ENCODE results near the gene LETM1. TPM values are rescaled to one million over a fixed set of nuclear protein-coding genes. Genes with fewer than 3 reads are reported as not detected.

LETM1 gene
- total and polyA plus RNA-seq, 2 of the 8 experiments (the other 6 are each of a cell fraction or from before 2014, with no cell fraction given) = 19.8 to 50.1 TPM

DNA sequence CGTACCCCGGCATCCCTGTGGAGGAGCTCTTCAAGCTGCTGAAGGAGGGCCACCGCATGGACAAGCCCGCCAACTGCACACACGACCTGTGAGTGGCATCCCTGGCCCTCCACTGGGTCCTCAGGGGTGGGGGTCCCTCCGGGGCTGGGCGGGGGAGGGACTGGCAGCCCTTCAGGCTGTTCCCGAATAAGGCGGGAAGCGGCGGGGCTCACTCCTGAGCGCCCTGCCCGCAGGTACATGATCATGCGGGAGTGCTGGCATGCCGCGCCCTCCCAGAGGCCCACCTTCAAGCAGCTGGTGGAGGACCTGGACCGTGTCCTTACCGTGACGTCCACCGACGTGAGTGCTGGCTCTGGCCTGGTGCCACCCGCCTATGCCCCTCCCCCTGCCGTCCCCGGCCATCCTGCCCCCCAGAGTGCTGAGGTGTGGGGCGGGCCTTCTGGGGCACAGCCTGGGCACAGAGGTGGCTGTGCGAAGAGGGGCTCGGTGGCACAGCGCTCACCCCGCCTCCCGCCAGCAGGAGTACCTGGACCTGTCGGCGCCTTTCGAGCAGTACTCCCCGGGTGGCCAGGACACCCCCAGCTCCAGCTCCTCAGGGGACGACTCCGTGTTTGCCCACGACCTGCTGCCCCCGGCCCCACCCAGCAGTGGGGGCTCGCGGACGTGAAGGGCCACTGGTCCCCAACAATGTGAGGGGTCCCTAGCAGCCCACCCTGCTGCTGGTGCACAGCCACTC, 49.2 kb downstream of the LETM1 start:
- ChIA-PET POLR2A (ENCODE audit: partially characterized antibody) (interaction anchor here (0.7 to 4.3 kb wide), 8 partner anchors 8 to 59 kb away, joined by 3 to 15 read pairs (median 4); no protein-coding TSS in a partner anchor), CTCF (ENCODE audit: partially characterized antibody) (interaction anchor here (1.5 to 71.2 kb wide), 4 partner anchors 8 to 42 kb away, joined by 5 to 2507 read pairs (median 34); no protein-coding TSS in a partner anchor)
- DNase-seq (ENCODE audit: low read depth in 1 of 2, low spot score in 2 of 2) = no peak
- Histone ChIP-seq H2BK12ac (ENCODE audit: low read depth, low read length) (no peak overlapping the region), H3K4ac (replicated peaks; ENCODE audit: insufficient read length, low read depth, low read length) (no peak overlapping the region), H3K79me1 (ENCODE audit: low read depth, low read length) (no peaks in the 10 kb centered on the region), H3K18ac (ENCODE audit: extremely low read depth, low read length) (no peak overlapping the region), H2BK5ac (ENCODE audit: low read depth, low read length) (no peak overlapping the region), H3K9me3 (ENCODE audit: insufficient read depth in 2 of 2, low read depth in 1 of 2, low read length in 1 of 2) (no peaks in the 10 kb centered on the region), H3K23ac (ENCODE audit: insufficient read length) (no peak overlapping the region), H3K4me3 (ENCODE audit: extremely low read depth in 1 of 4, insufficient read depth in 2 of 4, low read depth in 3 of 4, low read length in 4 of 4) (no peak overlapping the region), H3K14ac (ENCODE audit: insufficient read length) (no peak overlapping the region), H4K20me1 (replicated peaks in 1 of 2; ENCODE audit: control insufficient read depth in 1 of 2, insufficient read depth in 2 of 2, low read length in 2 of 2) (peaks cover 0 to 13% of the 10 kb centered on the region in 2 experiments), H2AK5ac (ENCODE audit: low read depth, low read length) (no peak overlapping the region), H3K4me2 (ENCODE audit: insufficient read depth in 1 of 2, low read depth in 2 of 2, low read length in 2 of 2) (no peak overlapping the region), H3K79me2 (ENCODE audit: control insufficient read depth in 1 of 2, insufficient read depth in 2 of 2, low read length in 2 of 2) (no peaks in the 10 kb centered on the region), H2BK15ac (ENCODE audit: low read length) (no peak overlapping the region), H4K8ac (ENCODE audit: extremely low read depth, insufficient read depth, low read length) (no peak overlapping the region), H3K36me3 (ENCODE audit: control insufficient read depth in 2 of 4, insufficient read depth in 4 of 4, low read length in 3 of 4) (peaks cover 0 to 24% (median 12%) of the 10 kb centered on the region in 4 experiments; a peak in 5 of 8 replicates), H3K56ac (replicated peaks; ENCODE audit: insufficient read length, low read depth, low read length) (no peak overlapping the region), H3K4me1 (replicated peaks in 1 of 4; ENCODE audit: control insufficient read depth in 3 of 4, insufficient read depth in 4 of 4, low read length in 3 of 4) (no peaks in the 10 kb centered on the region; a peak in 1 of 7 replicates), H3K27ac (ENCODE audit: low read depth, low read length) (no peak overlapping the region), H2BK20ac (ENCODE audit: low read length) (no peak overlapping the region), H2BK120ac (replicated peaks; ENCODE audit: low read depth, low read length) (no peak overlapping the region), H4K91ac (replicated peaks; ENCODE audit: insufficient read length, low read length) (no peak overlapping the region), H3K23me2 (ENCODE audit: low read depth, low read length) (no peaks in the 10 kb centered on the region; the same call in 1 of the 2 replicates), H3K9ac (replicated peaks in 1 of 4; ENCODE audit: extremely low read depth in 1 of 4, low read depth in 3 of 4, low read length in 3 of 4) (no peak overlapping the region), H2AFZ (ENCODE audit: low read length) (no peak overlapping the region), H3K27me3 (replicated peaks in 1 of 4; ENCODE audit: control insufficient read depth in 3 of 4, extremely low read depth in 1 of 4, insufficient read depth in 3 of 4, low read length in 3 of 4) (no peaks in the 10 kb centered on the region), H4K5ac (ENCODE audit: insufficient read length, low read depth, low read length) (no peak overlapping the region)
- TF ChIP-seq YY1 (IDR thresholded peaks at IDR 0.05; ENCODE audit: low read depth, low read length) = no peak
- 96% methylated on average over 30 of the region's 41 CpGs; no CpG with 5 or more reads in 1 of the 2 experiments for WGBS, 2 experiments (ENCODE audit: extremely low coverage in 1 of 2, insufficient coverage in 1 of 2, insufficient read length in 1 of 2, insufficient replicate concordance in 2 of 2, low coverage in 1 of 2, low lambda C conversion rate in 2 of 2, missing lambda C conversion rate in 1 of 2)
- FAIRE-seq = no peak
